ENCODE measurements around the gene TMEM178B. TPM values are rescaled to one million over a fixed set of nuclear protein-coding genes. Genes with fewer than 3 reads are reported as not detected.

The TMEM178B gene
- total RNA-seq, 4 donors from 2014 or later, result 7.7 to 49.9 (median 25.9) TPM

GRCh38 chr7:141344153-141344935, 270.5 kb downstream of the TMEM178B start:
- no peak for TF ChIP-seq POLR2A (IDR thresholded peaks at IDR 0.05)
- TF ChIP-seq, protein P1, sequence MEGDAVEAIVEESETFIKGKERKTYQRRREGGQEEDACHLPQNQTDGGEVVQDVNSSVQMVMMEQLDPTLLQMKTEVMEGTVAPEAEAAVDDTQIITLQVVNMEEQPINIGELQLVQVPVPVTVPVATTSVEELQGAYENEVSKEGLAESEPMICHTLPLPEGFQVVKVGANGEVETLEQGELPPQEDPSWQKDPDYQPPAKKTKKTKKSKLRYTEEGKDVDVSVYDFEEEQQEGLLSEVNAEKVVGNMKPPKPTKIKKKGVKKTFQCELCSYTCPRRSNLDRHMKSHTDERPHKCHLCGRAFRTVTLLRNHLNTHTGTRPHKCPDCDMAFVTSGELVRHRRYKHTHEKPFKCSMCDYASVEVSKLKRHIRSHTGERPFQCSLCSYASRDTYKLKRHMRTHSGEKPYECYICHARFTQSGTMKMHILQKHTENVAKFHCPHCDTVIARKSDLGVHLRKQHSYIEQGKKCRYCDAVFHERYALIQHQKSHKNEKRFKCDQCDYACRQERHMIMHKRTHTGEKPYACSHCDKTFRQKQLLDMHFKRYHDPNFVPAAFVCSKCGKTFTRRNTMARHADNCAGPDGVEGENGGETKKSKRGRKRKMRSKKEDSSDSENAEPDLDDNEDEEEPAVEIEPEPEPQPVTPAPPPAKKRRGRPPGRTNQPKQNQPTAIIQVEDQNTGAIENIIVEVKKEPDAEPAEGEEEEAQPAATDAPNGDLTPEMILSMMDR (IDR thresholded peaks at IDR 0.05), result no peak
- Histone ChIP-seq H3K4me3 (replicated peaks in 1 of 3) (no peak overlapping the region), H3K36me3 (no peaks in the 10 kb centered on the region), H3K4me1 (no peaks in the 10 kb centered on the region), H3K27me3 (no peaks in the 10 kb centered on the region), H3K27ac (no peak overlapping the region), H3K9me3 (no peaks in the 10 kb centered on the region)
- WGBS, 2 donors, result 88 to 91% methylated on average over 3 of the region's 3 CpGs
- intact Hi-C loops (cut with DNase I), result no loop called here
- DNase-seq, result no peak

DNA sequence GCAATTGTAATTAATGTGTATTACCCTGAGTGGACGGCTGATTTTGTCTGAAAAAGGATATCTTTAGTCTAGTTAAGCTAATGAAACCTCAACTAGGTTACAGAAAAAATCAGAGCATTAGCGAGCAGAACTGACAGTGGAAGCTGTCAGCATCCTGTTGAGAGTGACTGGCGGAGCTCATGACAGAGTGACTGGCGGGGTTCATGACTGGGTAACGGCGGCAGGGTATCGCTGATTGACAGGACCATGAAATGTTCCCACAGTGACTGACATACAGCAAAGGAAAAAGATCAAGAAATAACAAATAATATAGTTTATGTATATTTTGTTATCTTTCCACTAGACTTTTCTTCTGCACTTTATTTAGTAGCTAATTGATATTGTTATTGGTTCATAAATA, 274.9 kb downstream of the TMEM178B start:
- Histone ChIP-seq H3K4me3 (replicated peaks in 1 of 3) (no peak overlapping the region), H3K36me3 (no peaks in the 10 kb centered on the region), H3K27ac (no peak overlapping the region), H3K9me3 (no peaks in the 10 kb centered on the region), H3K27me3 (no peaks in the 10 kb centered on the region), H3K4me1 (peaks cover 0 to 5% of the 10 kb centered on the region in 2 donors)
- DNase-seq, result no peak
- no peak for TF ChIP-seq POLR2A (IDR thresholded peaks at IDR 0.05)
- TF ChIP-seq, protein P1 (IDR thresholded peaks at IDR 0.05), result no peak
- WGBS, 2 donors, result 84 to 89% methylated on average over 7 of the region's 7 CpGs
- intact Hi-C loops (cut with DNase I), result no loop called here

- H3K4me3 ChIP-seq (replicated peaks in 1 of 3), result no peak overlapping the region
- no peak for TF ChIP-seq POLR2A (IDR thresholded peaks at IDR 0.05)
- TF ChIP-seq, protein P1 (IDR thresholded peaks at IDR 0.05), result no peak
- intact Hi-C loops (cut with DNase I), result no loop called here
- H3K27ac ChIP-seq, result no peak overlapping the region
- DNase-seq, result no peak
- no peaks in the 10 kb centered on the region for H3K9me3 ChIP-seq
- H3K4me1 ChIP-seq, result peaks cover 0 to 7% of the 10 kb centered on the region in 2 donors
- WGBS, 2 donors, result 86 to 90% methylated on average over 5 of the region's 5 CpGs
- no peaks in the 10 kb centered on the region for H3K27me3 ChIP-seq
- H3K36me3 ChIP-seq, result no peaks in the 10 kb centered on the region
These were observed 275.5 kb downstream of the TMEM178B start for GRCh38 chr7:141349338-141349737.

DNA sequence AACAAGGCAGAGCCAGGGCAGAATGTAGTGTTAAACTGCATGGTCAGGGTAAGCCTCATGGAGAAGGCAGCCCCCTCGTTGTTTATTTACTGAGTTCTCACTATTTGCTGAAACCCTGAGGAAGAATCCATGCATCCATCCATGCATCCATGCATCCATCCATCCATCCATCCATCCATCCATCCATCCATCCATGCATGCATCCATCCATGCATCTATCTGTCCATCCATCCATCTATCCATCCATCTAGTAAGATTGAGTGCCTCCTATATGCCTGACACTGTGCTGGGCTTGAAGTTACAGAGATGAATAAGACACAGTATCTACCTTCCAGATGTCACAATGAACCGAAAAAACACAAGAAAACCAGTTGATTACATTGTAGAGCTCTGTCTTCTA, 275.9 kb downstream of the TMEM178B start:
- DNase-seq, result no peak
- Histone ChIP-seq H3K4me1 (peaks cover 0 to 12% of the 10 kb centered on the region in 2 donors), H3K27ac (no peak overlapping the region), H3K36me3 (no peaks in the 10 kb centered on the region), H3K27me3 (no peaks in the 10 kb centered on the region), H3K9me3 (no peaks in the 10 kb centered on the region), H3K4me3 (replicated peaks in 1 of 3) (no peak overlapping the region)
- TF ChIP-seq, protein P1 (IDR thresholded peaks at IDR 0.05), result no peak
- TF ChIP-seq POLR2A (IDR thresholded peaks at IDR 0.05), result no peak
- WGBS, 2 donors, result 81 to 91% methylated on average over 2 of the region's 2 CpGs
- intact Hi-C loops (cut with DNase I), result no loop called here

DNA sequence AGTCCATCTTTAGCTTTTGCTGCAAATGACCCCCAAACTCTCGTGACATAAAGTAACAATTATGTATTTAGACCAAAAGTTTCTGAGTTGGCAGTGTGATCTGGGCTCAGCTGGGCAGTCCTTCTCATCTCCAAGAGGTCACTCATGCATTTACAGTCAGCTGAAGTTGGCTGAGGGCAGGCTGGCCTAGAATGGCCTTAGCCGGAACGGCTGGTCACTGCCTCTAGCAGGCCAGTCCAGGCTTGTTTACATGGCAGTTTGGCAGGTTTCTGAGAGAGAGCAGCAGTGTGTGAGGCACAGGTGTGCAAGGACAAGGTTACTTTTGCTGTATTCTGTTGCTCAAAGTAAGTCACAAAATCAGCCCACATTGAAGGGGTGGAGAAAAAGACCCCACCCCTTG, 277.3 kb downstream of the TMEM178B start:
- no peak for TF ChIP-seq POLR2A (IDR thresholded peaks at IDR 0.05)
- TF ChIP-seq, protein P1 (IDR thresholded peaks at IDR 0.05), result no peak
- H3K9me3 ChIP-seq, result no peaks in the 10 kb centered on the region
- WGBS, 2 donors, result 80 to 84% methylated on average over 3 of the region's 3 CpGs
- H3K27ac ChIP-seq, result no peak overlapping the region
- H3K27me3 ChIP-seq, result no peaks in the 10 kb centered on the region
- intact Hi-C loops (cut with DNase I), result no loop called here
- H3K4me1 ChIP-seq, result peaks cover 0 to 18% of the 10 kb centered on the region in 2 donors
- H3K4me3 ChIP-seq (replicated peaks in 1 of 3), result no peak overlapping the region
- H3K36me3 ChIP-seq, result no peaks in the 10 kb centered on the region
- peak in 1 of 2 donors; percentile 32 for DNase-seq

All from thyroid gland (tissue), 4 donors.